Keratinocyte (primary cell): ENCODE measurements around the gene LDLRAD4. TPM values are rescaled to one million over a fixed set of nuclear protein-coding genes. Genes with fewer than 3 reads are reported as not detected.

Experiments
- DNase-seq: peaks from one replicate; pipeline ENCODE4 v3.0.0-alpha.2; 2011; ENCODE audit warnings: low read depth, missing footprints, low spot score
- FAIRE-seq: peaks from 2 replicates; lab custom pipeline; 2011; peaks lifted over from hg19 to GRCh38; lab: Jason Lieb, UNC
- H2AFZ ChIP-seq: 2 replicates; pipeline ENCODE4 v1.6.0; 2012; ENCODE audit warnings: low read length, control low read depth, inconsistent platforms; ENCODE audit not compliant: control insufficient read depth
- H3K27ac ChIP-seq: 2 replicates; pipeline ENCODE4 v1.5.1; 2011; ENCODE audit warnings: low read length; ENCODE audit not compliant: control insufficient read depth, insufficient read depth
- H3K27me3 ChIP-seq: 3 replicates; pipeline ENCODE4 v1.6.0; 2011; ENCODE audit warnings: low read length; ENCODE audit not compliant: control insufficient read depth, insufficient read depth; ENCODE audit errors: extremely low read depth
- H3K36me3 ChIP-seq, 2 experiments: 2 replicates in 1 of 2; 3 replicates in 1 of 2; pipeline ENCODE4 v1.5.1; 2011; ENCODE audit warnings: low read length in 2 of 2, mild to moderate bottlenecking in 1 of 2; ENCODE audit not compliant: control insufficient read depth in 2 of 2, insufficient read depth in 2 of 2; ENCODE audit errors: extremely low read depth in 1 of 2
- H3K4me1 ChIP-seq: 3 replicates; pipeline ENCODE4 v1.5.1; 2011; ENCODE audit warnings: low read length; ENCODE audit not compliant: control insufficient read depth, insufficient read depth; ENCODE audit errors: extremely low read depth
- H3K4me2 ChIP-seq: 3 replicates; pipeline ENCODE4 v1.6.0; 2011; ENCODE audit warnings: low read depth, low read length; ENCODE audit not compliant: control insufficient read depth, insufficient read depth; ENCODE audit errors: extremely low read depth
- H3K4me3 ChIP-seq, 3 experiments: fragments of 200-600 bp in 1 of 3; sonication (generic) in 1 of 3; 2 replicates in 2 of 3; 3 replicates in 1 of 3; pipeline ENCODE4 v1.5.1; 2011 to 2016; ENCODE audit warnings: low read length in 3 of 3, mild to moderate bottlenecking in 3 of 3, control low read depth in 2 of 3, inconsistent platforms in 1 of 3, low read depth in 1 of 3, mixed read lengths in 1 of 3, mixed run types in 1 of 3, moderate library complexity in 1 of 3; ENCODE audit not compliant: control insufficient read depth in 2 of 3, insufficient read depth in 2 of 3; ENCODE audit errors: extremely low read depth in 1 of 3
- H3K79me2 ChIP-seq: 2 replicates; pipeline ENCODE4 v1.6.0; 2012; ENCODE audit warnings: low read length; ENCODE audit not compliant: control insufficient read depth, insufficient read depth
- H3K9ac ChIP-seq: 3 replicates; pipeline ENCODE4 v1.6.0; 2011; ENCODE audit warnings: low read length; ENCODE audit not compliant: control insufficient read depth, insufficient read depth; ENCODE audit errors: extremely low read depth
- H3K9me1 ChIP-seq: 3 replicates; pipeline ENCODE4 v1.6.0; 2011; ENCODE audit warnings: low read length; ENCODE audit not compliant: control insufficient read depth, insufficient read depth; ENCODE audit errors: extremely low read depth
- H3K9me3 ChIP-seq: 2 replicates; pipeline ENCODE4 v1.5.1; 2012; ENCODE audit warnings: low read depth, low read length; ENCODE audit not compliant: control insufficient read depth
- H4K20me1 ChIP-seq: 3 replicates; pipeline ENCODE4 v1.6.0; 2011; ENCODE audit warnings: low read length; ENCODE audit not compliant: control insufficient read depth, insufficient read depth; ENCODE audit errors: extremely low read depth
- CTCF ChIP-seq, 3 experiments: IDR thresholded peaks in 1 of 3; conservative IDR thresholded peaks in 1 of 3; optimal IDR thresholded peaks in 1 of 3; 2 replicates in 2 of 3; 3 replicates in 1 of 3; pipeline versions ENCODE3 to v1.5.1; 2011; ENCODE audit warnings: low read length in 3 of 3, mild to moderate bottlenecking in 3 of 3, moderate library complexity in 2 of 3, control low read depth in 1 of 3, inconsistent platforms in 1 of 3; ENCODE audit not compliant: insufficient read depth in 2 of 3; ENCODE audit errors: extremely low read depth in 1 of 3
- EZH2 ChIP-seq: IDR thresholded peaks from one replicate; pipeline ENCODE4 v1.6.1; 2012; ENCODE audit warnings: inconsistent platforms, mild to moderate bottlenecking, low read length, moderate library complexity
- dilution Hi-C: fragments of 300-500 bp; cut with MboI; formaldehyde crosslinking; loops from one replicate; pipeline ENCODE4 v1.7.0; 2020; ENCODE audit warnings: low sequenced_read_pairs; ENCODE audit not compliant: extremely low pct_ligation_motif_present
- polyA plus RNA-seq, 5 experiments: library from polyadenylated mRNA; depleted of rRNA in 3 of 5; stranded (reverse) in 3 of 5; stranded (forward) in 1 of 5; unstranded in 1 of 5; fragments of >200 nt; gene quantifications; 1 replicate in 1 of 5; 2 replicates in 3 of 5; 3 replicates in 1 of 5; pipeline versions ENCODE4 v1.2.1 to v1.2.3, GENCODE V29; 2011 to 2012; ENCODE audit warnings: missing spikeins in 2 of 5, low read depth in 1 of 5, low replicate concordance in 1 of 5

Gene LDLRAD4
- polyA plus RNA-seq, 1 donor (not counting 4 experiments of a cell fraction or from before 2014, with no cell fraction given): not detected

- no peak overlapping the region for H3K4me2 ChIP-seq
- H3K9me1 ChIP-seq: no peaks in the 10 kb centered on the region
- DNase-seq (no peak), FAIRE-seq (no peak)
- no peaks in the 10 kb centered on the region for H3K4me1 ChIP-seq
- no peaks in the 10 kb centered on the region for H3K79me2 ChIP-seq
- no peak for TF ChIP-seq EZH2
- no peak for TF ChIP-seq CTCF (optimal IDR thresholded peaks at IDR 0.05 in 1 of 3, IDR thresholded peaks at IDR 0.05 in 1 of 3, conservative IDR thresholded peaks at IDR 0.05 in 1 of 3; ENCODE audit: extremely low read depth in 1 of 3, insufficient read depth in 2 of 3, low read length in 3 of 3)
- H3K9ac ChIP-seq: no peak overlapping the region
- no peaks in the 10 kb centered on the region for H3K9me3 ChIP-seq
- H3K27ac ChIP-seq: no peak overlapping the region
- H3K27me3 ChIP-seq: no peaks in the 10 kb centered on the region
- H3K4me3 ChIP-seq: no peak overlapping the region
- dilution Hi-C loops: no loop called here
- H3K36me3 ChIP-seq: no peaks in the 10 kb centered on the region
- H2AFZ ChIP-seq: no peak overlapping the region
- H4K20me1 ChIP-seq: no peaks in the 10 kb centered on the region
Observed at GRCh38 chr18:13180614-13181375, 37.8 kb upstream of the LDLRAD4 start.

- Histone ChIP-seq H3K27ac (no peak overlapping the region), H3K4me1 (no peaks in the 10 kb centered on the region), H3K9me3 (no peaks in the 10 kb centered on the region), H3K36me3 (no peaks in the 10 kb centered on the region), H3K4me3 (no peak overlapping the region), H3K9ac (no peak overlapping the region), H3K79me2 (no peaks in the 10 kb centered on the region), H4K20me1 (no peaks in the 10 kb centered on the region), H2AFZ (no peak overlapping the region), H3K27me3 (no peaks in the 10 kb centered on the region), H3K4me2 (no peak overlapping the region), H3K9me1 (no peaks in the 10 kb centered on the region)
- TF ChIP-seq EZH2 (no peak), CTCF (optimal IDR thresholded peaks at IDR 0.05 in 1 of 3, IDR thresholded peaks at IDR 0.05 in 1 of 3, conservative IDR thresholded peaks at IDR 0.05 in 1 of 3; ENCODE audit: extremely low read depth in 1 of 3, insufficient read depth in 2 of 3, low read length in 3 of 3) (no peak)
- no peak for DNase-seq
- no peak for FAIRE-seq
- dilution Hi-C loops: no loop called here
Observed at GRCh38 chr18:13181765-13182164, 36.8 kb upstream of the LDLRAD4 start.
